ENCODE data around the gene ADGRG1.
"Not testable (repeated sequence)": the region's sequence is repeated elsewhere in the genome, so short reads cannot be mapped to it uniquely, and the experiment has no call there.

- TF ChIP-seq POLR2AphosphoS5 (IDR thresholded peaks at IDR 0.05; ENCODE audit: borderline replicate concordance, low read depth, low read length); EZH2 (IDR thresholded peaks at IDR 0.05); FOXP2 (optimal IDR thresholded peaks at IDR 0.05; ENCODE audit: control extremely low read depth, extremely low read length, insufficient read depth): not testable (repeated sequence)
These were observed 43.0 kb downstream of the ADGRG1 start for GRCh38 chr16:57671451-57671850.
